ENCODE data around the gene FHIT.

FHIT gene

DNA sequence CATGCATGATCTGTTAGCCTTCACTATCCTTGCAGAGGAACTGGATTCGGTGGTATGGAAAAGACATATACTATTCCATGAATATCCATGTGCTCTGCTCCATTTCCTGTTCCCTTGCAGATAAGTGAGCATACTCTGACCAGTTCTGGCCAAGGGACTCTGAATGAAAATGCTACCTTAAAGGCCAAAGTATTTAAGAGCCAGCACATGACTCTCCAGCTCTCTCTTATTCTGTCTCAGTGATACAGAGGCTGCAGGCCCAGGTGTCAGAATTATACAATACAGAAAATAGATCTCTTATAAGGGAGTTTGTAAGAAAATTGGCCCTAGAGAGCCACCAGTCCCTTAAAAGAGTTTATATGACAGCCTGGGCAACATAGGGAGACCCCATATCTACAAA, 1421.7 kb downstream of the FHIT start:
- H3K27me3 ChIP-seq: no peaks in the 10 kb centered on the region
- no peak overlapping the region for H3K27ac ChIP-seq
- H3K4me1 ChIP-seq: no peaks in the 10 kb centered on the region
- DNase-seq: no peak
- TF ChIP-seq, protein P1, sequence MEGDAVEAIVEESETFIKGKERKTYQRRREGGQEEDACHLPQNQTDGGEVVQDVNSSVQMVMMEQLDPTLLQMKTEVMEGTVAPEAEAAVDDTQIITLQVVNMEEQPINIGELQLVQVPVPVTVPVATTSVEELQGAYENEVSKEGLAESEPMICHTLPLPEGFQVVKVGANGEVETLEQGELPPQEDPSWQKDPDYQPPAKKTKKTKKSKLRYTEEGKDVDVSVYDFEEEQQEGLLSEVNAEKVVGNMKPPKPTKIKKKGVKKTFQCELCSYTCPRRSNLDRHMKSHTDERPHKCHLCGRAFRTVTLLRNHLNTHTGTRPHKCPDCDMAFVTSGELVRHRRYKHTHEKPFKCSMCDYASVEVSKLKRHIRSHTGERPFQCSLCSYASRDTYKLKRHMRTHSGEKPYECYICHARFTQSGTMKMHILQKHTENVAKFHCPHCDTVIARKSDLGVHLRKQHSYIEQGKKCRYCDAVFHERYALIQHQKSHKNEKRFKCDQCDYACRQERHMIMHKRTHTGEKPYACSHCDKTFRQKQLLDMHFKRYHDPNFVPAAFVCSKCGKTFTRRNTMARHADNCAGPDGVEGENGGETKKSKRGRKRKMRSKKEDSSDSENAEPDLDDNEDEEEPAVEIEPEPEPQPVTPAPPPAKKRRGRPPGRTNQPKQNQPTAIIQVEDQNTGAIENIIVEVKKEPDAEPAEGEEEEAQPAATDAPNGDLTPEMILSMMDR (IDR thresholded peaks at IDR 0.05): no peak
- intact Hi-C loops (cut with DNase I; ENCODE audit: low total_unique reads): no loop called here
- H3K36me3 ChIP-seq: no peaks in the 10 kb centered on the region
- no peak overlapping the region for H3K4me3 ChIP-seq
- no peaks in the 10 kb centered on the region for H3K9me3 ChIP-seq

DNA sequence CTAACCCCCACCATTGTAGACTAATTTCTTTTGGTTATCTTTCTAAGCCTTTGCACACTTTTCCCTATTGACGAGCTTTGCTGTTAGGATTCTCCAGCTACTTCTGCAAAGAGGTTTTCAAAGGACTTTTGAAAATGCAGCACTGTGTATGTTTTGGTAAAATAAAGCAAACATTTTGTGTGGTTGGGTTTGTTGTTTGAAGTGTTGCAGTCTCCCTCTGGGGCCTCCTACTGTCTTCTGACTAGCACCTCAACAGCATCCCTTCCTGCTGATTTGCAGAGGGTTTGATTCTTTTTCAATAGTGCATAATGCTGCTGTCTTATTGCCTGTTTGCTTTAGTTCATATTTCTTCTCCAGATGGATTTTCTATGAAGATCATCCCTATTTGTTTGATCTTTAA, 1426.4 kb downstream of the FHIT start:
- Histone ChIP-seq H3K9me3 (no peaks in the 10 kb centered on the region), H3K27ac (no peak overlapping the region), H3K4me3 (no peak overlapping the region), H3K27me3 (no peaks in the 10 kb centered on the region), H3K4me1 (no peaks in the 10 kb centered on the region), H3K36me3 (no peaks in the 10 kb centered on the region)
- intact Hi-C loops (cut with DNase I; ENCODE audit: low total_unique reads): no loop called here
- TF ChIP-seq, protein P1 (IDR thresholded peaks at IDR 0.05): no peak
- DNase-seq: no peak

DNA sequence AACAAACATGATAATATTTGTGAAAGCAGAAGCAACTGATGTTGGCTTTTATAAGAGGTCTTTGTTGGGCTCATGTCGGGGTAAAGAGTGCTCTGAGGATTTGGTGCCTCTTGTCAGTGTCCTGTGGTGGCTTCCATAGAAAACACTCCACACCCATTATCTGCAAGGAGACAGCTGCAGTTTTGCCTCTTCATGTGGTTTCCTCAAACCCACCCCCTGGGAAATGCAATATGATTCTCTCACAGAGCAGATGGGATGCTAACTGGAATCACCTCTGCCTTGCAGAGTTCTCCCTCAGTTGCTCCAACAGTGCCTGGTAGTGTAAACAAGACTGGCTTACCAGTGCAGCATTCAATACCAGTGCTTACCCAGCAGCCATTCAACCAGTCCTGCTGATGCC, 1430.0 kb downstream of the FHIT start:
- H3K9me3 ChIP-seq: no peaks in the 10 kb centered on the region
- no peak overlapping the region for H3K4me3 ChIP-seq
- peaks cover 0 to 22% (median 12%) of the 10 kb centered on the region in 4 donors for H3K4me1 ChIP-seq
- TF ChIP-seq, protein P1 (IDR thresholded peaks at IDR 0.05): no peak
- no peak for DNase-seq
- no peaks in the 10 kb centered on the region for H3K27me3 ChIP-seq
- H3K27ac ChIP-seq: no peak overlapping the region
- intact Hi-C loops (cut with DNase I; ENCODE audit: low total_unique reads): no loop called here
- H3K36me3 ChIP-seq: no peaks in the 10 kb centered on the region

DNA sequence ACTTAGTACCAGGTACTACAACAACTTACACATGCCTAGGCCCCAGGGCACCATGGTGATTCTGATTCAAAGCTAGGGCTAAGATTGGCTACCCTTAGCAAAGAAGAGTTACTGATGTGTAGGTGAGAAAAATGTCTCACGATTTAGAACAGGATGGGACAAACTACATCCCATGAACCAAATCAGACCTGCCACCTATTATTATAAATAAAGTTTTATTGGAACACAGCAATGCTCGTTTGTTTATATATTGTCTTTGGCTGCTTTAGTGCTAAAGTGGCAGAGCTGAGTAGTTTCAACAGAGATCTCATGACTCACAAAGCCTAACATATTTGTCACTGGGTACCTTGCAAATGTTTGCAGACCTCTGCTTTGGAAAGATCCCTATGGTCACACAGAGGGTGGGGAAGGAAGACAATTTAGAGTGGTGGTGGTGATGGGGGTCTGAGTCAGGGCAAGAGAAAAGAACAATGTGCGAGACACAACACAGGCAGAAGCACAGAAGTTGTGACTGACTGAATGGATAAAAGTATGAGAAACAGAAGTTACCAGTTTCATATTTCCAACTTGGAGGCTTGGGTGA, 1430.8 kb downstream of the FHIT start:
- Histone ChIP-seq H3K9me3 (no peaks in the 10 kb centered on the region), H3K27ac (no peak overlapping the region), H3K36me3 (no peaks in the 10 kb centered on the region), H3K27me3 (no peaks in the 10 kb centered on the region), H3K4me3 (no peak overlapping the region), H3K4me1 (peaks cover 0 to 22% (median 12%) of the 10 kb centered on the region in 4 donors)
- intact Hi-C loops (cut with DNase I; ENCODE audit: low total_unique reads): no loop called here
- TF ChIP-seq, protein P1 (IDR thresholded peaks at IDR 0.05): no peak
- no peak for DNase-seq

DNA sequence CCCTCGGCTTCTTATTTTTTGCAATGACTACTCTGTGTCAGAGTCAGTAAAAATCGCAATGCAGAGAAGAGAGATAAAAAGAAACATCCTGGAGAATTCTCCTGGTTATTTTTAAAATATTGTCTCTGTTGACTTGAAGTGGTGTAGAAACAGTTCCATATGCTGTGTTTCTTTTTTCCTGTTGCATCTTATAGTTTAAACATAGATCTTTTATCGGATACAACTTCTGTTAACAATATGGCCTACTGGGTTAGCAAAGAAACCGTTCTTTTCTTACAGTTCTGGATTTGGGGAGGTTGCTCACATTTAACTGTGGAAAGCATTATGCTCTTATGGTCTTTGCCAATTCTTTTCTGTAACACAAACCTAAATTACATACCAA, 1432.3 kb downstream of the FHIT start:
- TF ChIP-seq, protein P1 (IDR thresholded peaks at IDR 0.05): no peak

More for the DNA sequence above, 1432.3 kb downstream of the FHIT start:
- no peak overlapping the region for H3K4me3 ChIP-seq
- no peaks in the 10 kb centered on the region for H3K27me3 ChIP-seq
- H3K4me1 ChIP-seq: peaks cover 0 to 22% (median 12%) of the 10 kb centered on the region in 4 donors
- intact Hi-C loops (cut with DNase I; ENCODE audit: low total_unique reads): no loop called here
- H3K9me3 ChIP-seq: no peaks in the 10 kb centered on the region
- peak overlapping the region in 1 of 2 donors; percentile 48 for H3K27ac ChIP-seq
- DNase-seq: no peak
- H3K36me3 ChIP-seq: no peaks in the 10 kb centered on the region

Data from tibial artery (tissue), 4 donors.